Measurements from ENCODE around the gene PPP1R13B.

PPP1R13B gene

GRCh38 chr14:103834956-103835355, 12.4 kb downstream of the PPP1R13B start:
- TF ChIP-seq, protein P1, sequence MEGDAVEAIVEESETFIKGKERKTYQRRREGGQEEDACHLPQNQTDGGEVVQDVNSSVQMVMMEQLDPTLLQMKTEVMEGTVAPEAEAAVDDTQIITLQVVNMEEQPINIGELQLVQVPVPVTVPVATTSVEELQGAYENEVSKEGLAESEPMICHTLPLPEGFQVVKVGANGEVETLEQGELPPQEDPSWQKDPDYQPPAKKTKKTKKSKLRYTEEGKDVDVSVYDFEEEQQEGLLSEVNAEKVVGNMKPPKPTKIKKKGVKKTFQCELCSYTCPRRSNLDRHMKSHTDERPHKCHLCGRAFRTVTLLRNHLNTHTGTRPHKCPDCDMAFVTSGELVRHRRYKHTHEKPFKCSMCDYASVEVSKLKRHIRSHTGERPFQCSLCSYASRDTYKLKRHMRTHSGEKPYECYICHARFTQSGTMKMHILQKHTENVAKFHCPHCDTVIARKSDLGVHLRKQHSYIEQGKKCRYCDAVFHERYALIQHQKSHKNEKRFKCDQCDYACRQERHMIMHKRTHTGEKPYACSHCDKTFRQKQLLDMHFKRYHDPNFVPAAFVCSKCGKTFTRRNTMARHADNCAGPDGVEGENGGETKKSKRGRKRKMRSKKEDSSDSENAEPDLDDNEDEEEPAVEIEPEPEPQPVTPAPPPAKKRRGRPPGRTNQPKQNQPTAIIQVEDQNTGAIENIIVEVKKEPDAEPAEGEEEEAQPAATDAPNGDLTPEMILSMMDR (conservative IDR thresholded peaks at IDR 0.05; ENCODE audit: low read depth) = no peak
- no peak overlapping the region for H3K27ac ChIP-seq
- ChIA-PET POLR2A (ENCODE audit: low non-redundant PET) (no interaction called here), CTCF (interaction anchor here (0.6 kb wide), 1 partner anchor 11 kb away, joined by 5 read pairs; no protein-coding TSS in a partner anchor)
- no peak for DNase-seq (ENCODE audit: low spot score)

GRCh38 chr14:103833711-103834110, 13.7 kb downstream of the PPP1R13B start:
- H3K27ac ChIP-seq = no peak overlapping the region
- ChIA-PET CTCF (no interaction called here), POLR2A (ENCODE audit: low non-redundant PET) (no interaction called here)
- TF ChIP-seq, protein P1 (conservative IDR thresholded peaks at IDR 0.05; ENCODE audit: low read depth) = no peak
- no peak for DNase-seq (ENCODE audit: low spot score)

GRCh38 chr14:103832046-103832445, 15.3 kb downstream of the PPP1R13B start:
- ChIA-PET POLR2A (ENCODE audit: low non-redundant PET) (no interaction called here), CTCF (interaction anchor here (0.6 kb wide), 1 partner anchor 268 kb away, joined by 3 read pairs; no protein-coding TSS in a partner anchor)
- no peak for DNase-seq (ENCODE audit: low spot score)
- H3K27ac ChIP-seq = no peak overlapping the region
- TF ChIP-seq, protein P1 (conservative IDR thresholded peaks at IDR 0.05; ENCODE audit: low read depth) = no peak

GRCh38 chr14:103830511-103831270, 16.7 kb downstream of the PPP1R13B start:
- POLR2A ChIA-PET (ENCODE audit: low non-redundant PET) = no interaction called here
- no peak overlapping the region for H3K27ac ChIP-seq
- no peak for DNase-seq (ENCODE audit: low spot score)
- TF ChIP-seq, protein P1 (conservative IDR thresholded peaks at IDR 0.05; ENCODE audit: low read depth) = no peak
- CTCF ChIA-PET = interaction anchor here (0.7 kb wide), 1 partner anchor 290 kb away, joined by 3 read pairs; no protein-coding TSS in a partner anchor

DNA sequence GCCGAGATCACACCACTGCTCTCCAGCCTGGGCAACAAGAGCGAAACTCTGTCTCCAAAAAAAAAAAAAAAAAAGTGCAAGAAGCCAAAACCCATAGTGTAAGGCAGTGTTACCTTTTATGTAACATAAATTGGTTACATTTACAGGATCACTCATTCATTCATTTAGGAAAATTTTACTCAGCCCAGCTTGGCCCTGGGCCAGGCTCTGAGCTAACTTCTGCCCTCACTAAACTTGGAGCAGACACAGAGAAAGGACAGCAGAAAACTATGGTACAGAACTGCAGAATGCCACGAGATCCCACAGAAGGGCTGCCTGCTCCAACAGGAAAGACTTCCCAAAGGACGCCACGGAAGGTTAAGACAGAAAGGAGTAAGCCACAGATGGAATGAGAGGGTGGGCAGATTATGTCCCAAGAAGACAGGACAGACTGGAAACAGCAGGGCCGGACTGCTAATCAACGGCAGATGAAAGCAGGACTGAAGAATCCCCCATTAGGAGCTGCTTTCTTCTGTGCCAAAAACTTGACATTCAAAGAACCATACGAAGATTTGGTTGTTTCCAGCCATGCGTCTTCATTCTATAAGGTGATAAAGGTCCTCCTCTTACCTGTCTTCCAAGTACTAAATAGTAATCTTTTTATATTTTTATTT, 18.9 kb downstream of the PPP1R13B start:
- no peak for DNase-seq (ENCODE audit: low spot score)
- TF ChIP-seq, protein P1 (conservative IDR thresholded peaks at IDR 0.05; ENCODE audit: low read depth) = no peak
- H3K27ac ChIP-seq = no peak overlapping the region
- ChIA-PET POLR2A (ENCODE audit: low non-redundant PET) (no interaction called here), CTCF (interaction anchor here (0.7 kb wide), 1 partner anchor 9 kb away, joined by 3 read pairs; no protein-coding TSS in a partner anchor)

- H3K27ac ChIP-seq = no peak overlapping the region
- ChIA-PET POLR2A (ENCODE audit: low non-redundant PET) (interaction anchor here (0.7 kb wide), 1 partner anchor 213 kb away, joined by 3 read pairs; no protein-coding TSS in a partner anchor), CTCF (no interaction called here)
- TF ChIP-seq, protein P1 (conservative IDR thresholded peaks at IDR 0.05; ENCODE audit: low read depth) = no peak
- DNase-seq (ENCODE audit: low spot score) = no peak
Measured at GRCh38 chr14:103825101-103825500, 22.3 kb downstream of the PPP1R13B start.
